HG02588 (cell line): ENCODE results near the gene NFATC4.
"Not testable (repeated sequence)": the region's sequence is repeated elsewhere in the genome, so short reads cannot be mapped to it uniquely, and the experiment has no call there.

Experiments
- ATAC-seq: cut with Tn5 transposase; IDR thresholded peaks from one replicate; pipeline ENCODE4 v1.9.1; 2021; ENCODE audit warnings: mild to moderate bottlenecking, moderate library complexity; ENCODE audit not compliant: unreplicated experiment

NFATC4 gene

DNA sequence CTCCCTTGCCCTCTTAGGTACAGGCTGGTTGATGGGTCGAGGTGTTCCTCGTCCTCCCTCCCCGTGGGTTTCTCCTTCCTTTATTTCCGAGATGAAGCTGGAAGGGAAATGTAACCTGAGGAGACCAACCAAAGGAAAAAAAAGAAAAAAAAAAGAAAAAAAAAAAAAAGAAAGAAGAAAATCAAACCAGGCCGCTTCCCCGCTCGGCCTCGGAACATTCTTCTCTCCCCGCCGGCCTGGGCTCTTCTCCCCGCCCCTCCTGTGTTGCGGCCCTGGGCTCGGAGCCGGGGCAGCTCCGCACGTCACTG is 1.6 kb upstream of the NFATC4 start:
- ATAC-seq = no peak

DNA sequence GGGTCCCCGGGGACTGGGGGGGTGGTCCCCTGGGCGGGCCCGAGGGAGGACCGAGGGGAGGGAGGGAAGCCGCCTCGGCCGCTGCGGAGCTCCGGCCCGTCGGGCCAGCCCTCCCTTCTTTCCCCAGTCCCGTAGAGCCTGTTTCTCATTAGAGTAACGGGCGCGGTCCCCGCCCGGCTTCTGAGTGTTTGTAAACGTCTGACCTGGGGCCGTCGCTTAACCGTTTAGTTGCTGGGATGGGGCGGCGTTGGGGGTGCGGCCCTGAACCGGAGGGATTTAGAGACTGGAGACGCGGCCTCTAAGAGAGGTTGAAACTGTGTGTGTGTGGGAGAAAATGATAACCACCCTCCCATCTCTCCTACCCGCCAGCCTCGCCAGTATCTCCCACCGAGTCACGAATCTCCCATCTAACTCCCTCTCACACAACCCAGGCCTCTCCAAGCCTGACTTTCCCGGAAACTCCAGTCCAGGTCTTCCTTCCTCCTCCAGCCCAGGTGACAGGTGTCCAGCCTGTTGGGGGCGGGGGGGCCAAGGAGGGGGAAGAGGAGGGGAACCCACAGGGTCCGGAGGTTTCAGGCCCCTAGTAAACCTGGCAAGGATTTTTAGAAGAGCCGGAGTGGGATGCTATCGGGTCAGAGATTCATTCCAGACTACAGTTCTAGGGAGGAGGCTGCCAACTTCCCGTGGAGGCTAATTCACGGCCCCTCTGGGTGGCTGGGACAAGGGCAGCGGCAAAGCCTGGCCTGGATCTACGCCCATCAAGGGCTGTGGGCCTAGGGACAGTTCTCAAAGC is 1.1 kb upstream of the NFATC4 start:
- ATAC-seq = peak; percentile 71

DNA sequence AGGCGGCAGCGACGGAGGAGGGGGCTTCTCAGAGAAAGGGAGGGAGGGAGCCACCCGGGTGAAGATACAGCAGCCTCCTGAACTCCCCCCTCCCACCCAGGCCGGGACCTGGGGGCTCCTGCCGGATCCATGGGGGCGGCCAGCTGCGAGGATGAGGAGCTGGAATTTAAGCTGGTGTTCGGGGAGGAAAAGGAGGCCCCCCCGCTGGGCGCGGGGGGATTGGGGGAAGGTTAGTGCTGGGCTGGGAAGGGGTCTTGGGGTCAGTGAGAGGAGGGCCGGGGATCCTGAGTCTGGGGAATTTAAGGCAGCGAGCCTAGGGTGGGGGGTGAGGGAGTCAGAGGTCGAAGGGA is 203 bp downstream of the NFATC4 start:
- no peak for ATAC-seq

DNA sequence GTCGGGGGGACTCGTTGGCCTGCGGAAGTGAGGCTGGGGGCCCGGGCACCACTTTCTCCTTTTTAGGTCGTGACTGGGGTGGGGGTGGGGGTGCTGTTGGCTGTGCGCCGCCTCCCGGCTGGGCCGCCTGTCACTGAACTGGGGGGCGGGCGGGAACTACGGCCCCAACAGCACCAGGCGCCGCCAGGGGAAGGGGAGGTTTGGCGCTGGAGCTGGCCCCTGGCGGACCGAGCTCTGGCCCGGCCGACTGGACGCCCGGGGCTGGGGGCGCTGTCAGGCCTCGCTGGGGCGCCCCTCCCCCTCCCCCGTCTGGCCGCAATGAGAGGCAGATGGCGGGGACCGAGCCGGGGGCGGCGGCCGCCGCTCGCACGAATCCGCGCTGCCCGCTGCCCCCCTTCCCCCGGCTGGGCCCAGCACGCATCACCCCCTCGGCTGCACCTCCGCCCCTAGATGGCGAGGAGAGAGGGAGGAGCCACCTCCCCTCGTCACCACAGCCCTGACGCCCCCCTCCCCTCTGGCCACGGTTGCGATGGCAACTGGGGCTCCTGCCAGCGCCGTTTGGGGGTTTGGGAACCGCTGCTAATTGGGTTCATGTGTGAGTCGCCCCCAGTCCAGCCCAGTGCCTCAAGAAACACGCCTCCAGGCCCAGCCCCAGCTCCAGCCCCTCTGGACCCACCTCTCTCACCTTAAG is 723 bp downstream of the NFATC4 start:
- ATAC-seq = no peak

DNA sequence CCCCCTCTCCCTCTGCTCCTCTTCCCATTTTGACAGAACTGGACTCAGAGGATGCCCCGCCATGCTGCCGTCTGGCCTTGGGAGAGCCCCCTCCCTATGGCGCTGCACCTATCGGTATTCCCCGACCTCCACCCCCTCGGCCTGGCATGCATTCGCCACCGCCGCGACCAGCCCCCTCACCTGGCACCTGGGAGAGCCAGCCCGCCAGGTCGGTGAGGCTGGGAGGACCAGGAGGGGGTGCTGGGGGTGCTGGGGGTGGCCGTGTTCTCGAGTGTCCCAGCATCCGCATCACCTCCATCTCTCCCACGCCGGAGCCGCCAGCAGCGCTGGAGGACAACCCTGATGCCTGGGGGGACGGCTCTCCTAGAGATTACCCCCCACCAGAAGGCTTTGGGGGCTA is 1.5 kb downstream of the NFATC4 start:
- ATAC-seq = no peak

DNA sequence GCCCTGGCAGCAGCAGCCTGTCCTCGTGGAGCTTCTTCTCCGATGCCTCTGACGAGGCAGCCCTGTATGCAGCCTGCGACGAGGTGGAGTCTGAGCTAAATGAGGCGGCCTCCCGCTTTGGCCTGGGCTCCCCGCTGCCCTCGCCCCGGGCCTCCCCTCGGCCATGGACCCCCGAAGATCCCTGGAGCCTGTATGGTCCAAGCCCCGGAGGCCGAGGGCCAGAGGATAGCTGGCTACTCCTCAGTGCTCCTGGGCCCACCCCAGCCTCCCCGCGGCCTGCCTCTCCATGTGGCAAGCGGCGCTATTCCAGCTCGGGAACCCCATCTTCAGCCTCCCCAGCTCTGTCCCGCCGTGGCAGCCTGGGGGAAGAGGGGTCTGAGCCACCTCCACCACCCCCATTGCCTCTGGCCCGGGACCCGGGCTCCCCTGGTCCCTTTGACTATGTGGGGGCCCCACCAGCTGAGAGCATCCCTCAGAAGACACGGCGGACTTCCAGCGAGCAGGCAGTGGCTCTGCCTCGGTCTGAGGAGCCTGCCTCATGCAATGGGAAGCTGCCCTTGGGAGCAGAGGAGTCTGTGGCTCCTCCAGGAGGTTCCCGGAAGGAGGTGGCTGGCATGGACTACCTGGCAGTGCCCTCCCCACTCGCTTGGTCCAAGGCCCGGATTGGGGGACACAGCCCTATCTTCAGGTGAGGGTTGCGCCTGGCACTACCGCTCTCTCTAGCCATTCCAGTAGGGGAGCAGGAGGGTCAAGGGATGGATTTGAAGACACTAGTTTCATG is 2.1 kb downstream of the NFATC4 start:
- ATAC-seq = no peak

DNA sequence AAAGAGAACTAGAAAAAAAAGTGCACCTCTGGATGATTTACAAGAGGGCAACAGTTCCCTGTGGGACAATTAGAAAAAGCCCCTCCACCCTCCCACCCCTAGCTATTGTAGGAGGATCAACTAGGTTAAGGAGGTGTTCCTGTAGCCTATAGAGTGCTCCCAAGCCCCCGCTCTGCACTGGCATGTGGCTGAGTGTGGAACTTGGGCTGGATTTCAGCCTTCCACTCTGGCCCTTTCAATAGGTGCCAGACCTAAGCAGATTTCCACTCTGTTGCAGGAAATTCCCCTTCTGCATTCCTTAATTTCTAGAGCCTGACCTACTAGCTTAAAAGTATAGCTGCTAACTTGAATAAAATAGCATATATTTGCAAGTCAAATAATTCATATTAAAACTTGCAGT is 2.8 kb downstream of the NFATC4 start:
- no peak for ATAC-seq

DNA sequence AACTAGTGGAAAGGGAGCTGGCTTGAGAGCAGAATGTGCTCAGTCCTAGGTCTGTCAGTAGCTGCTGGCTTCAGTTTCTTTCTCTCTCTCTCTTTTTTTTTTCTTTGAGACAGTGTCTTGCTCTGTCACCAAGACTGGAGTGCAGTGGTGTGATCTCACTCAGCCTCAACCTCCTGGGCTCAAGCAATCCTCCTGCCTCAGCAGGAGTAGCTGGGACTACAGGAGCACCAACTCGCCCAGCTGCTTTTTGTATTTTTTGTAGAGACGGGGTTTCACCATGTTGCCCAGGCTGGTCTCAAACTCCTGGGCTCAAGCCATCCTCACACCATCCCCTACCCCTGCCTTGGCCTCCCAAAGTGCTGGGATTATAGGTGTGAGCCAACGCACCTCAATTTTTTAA is 3.6 kb downstream of the NFATC4 start:
- not testable (repeated sequence) for ATAC-seq

DNA sequence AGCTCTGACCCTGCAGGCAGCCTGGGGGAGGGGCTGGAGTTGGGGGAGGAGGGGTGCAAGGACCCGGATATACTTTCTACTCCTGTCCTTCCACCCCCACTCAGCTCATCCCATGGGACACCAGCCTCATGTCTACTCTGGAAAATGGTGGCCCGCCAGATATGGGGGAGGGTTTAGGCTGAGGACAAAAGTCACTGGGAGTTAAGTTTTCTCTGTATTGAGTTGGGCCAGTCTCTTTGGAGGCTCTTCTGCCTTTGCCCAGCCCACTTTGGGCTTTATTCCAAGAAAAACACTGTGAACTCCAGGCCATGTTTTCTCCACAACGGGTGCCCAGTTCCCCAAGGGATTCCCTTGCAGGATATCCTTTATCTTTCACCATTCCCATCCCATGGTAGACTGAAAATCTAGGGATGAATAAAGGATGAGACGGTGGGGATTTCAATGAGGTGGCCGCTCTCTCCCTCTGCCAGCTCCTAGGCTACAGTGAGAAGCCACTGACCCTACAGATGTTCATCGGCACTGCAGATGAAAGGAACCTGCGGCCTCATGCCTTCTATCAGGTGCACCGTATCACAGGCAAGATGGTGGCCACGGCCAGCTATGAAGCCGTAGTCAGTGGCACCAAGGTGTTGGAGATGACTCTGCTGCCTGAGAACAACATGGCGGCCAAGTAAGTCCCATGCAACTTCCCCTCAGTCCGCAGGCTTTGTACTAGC is 4.9 kb downstream of the NFATC4 start:
- ATAC-seq = no peak

DNA sequence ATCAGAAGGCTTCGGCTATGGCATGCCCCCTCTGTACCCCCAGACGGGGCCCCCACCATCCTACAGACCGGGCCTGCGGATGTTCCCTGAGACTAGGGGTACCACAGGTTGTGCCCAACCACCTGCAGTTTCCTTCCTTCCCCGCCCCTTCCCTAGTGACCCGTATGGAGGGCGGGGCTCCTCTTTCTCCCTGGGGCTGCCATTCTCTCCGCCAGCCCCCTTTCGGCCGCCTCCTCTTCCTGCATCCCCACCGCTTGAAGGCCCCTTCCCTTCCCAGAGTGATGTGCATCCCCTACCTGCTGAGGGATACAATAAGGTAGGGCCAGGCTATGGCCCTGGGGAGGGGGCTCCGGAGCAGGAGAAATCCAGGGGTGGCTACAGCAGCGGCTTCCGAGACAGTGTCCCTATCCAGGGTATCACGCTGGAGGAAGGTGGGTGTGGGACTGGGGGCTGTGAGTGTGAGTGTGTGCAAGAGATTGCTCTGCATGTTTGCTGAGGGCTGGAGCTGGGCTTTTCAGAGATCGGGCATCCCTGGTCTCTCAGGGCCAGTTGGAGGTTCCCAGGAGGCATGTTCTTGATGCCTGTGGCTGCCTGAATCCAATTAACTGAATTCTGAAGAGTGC is 8.6 kb downstream of the NFATC4 start:
- ATAC-seq = no peak

DNA sequence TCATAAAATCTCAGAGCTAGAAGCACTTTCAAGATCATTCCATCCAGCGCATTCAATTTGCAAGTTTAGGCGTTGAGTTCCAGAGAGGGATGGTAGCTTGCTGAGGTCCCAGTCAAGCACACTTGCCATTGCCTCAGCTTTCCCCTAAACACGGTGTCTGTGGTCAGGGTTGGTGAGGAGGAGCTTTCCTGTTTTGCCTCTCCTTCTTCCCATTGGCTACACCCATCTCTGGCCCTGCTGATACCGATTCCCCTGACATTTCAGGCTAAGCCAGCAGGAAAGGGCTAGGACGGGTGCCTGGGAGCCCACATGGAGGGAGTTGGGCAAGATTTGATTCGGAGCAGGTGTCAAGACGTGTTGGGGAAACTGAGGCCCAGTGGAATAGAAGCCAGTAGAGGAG is 9.1 kb downstream of the NFATC4 start:
- ATAC-seq = no peak

DNA sequence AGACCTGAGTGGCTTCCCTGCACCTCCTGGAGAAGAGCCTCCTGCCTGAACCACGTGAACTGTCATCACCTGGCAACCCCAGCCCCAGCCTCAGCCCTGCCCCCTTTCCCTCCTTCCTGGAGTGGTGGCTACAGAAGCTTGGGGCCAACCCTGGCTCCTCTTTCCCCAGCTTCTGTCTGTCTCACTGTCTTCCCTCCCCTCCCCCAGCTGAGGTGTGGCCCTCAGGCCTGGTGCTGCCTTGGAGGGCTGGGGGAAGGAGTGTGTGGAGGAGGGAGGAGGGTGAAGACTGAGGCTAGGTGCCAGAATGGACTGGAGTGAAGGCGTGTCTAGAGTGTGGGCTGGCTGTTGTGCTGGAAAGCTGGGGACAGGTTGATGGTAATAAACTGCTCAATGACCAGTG is 9.7 kb downstream of the NFATC4 start:
- ATAC-seq = no peak

DNA sequence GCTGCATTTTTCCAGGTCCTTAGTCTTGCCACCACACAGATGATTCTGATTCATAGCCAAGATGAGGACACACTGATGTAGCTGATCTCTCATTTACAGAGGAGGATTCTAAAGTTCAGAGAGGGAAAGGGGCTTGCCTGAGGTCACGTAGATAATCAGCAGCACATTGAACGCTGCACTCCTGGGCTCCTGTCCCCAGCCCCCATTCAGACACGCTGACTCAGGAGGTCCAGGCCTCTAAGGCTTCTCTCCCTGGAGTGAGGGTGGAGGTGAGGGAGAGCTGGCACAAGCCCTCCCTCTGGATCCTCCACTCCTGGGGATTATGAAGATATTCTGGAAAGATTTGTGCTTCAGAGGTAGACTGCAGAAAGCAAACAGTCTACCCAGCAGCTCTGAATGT is 10.3 kb downstream of the NFATC4 start:
- ATAC-seq = no peak

DNA sequence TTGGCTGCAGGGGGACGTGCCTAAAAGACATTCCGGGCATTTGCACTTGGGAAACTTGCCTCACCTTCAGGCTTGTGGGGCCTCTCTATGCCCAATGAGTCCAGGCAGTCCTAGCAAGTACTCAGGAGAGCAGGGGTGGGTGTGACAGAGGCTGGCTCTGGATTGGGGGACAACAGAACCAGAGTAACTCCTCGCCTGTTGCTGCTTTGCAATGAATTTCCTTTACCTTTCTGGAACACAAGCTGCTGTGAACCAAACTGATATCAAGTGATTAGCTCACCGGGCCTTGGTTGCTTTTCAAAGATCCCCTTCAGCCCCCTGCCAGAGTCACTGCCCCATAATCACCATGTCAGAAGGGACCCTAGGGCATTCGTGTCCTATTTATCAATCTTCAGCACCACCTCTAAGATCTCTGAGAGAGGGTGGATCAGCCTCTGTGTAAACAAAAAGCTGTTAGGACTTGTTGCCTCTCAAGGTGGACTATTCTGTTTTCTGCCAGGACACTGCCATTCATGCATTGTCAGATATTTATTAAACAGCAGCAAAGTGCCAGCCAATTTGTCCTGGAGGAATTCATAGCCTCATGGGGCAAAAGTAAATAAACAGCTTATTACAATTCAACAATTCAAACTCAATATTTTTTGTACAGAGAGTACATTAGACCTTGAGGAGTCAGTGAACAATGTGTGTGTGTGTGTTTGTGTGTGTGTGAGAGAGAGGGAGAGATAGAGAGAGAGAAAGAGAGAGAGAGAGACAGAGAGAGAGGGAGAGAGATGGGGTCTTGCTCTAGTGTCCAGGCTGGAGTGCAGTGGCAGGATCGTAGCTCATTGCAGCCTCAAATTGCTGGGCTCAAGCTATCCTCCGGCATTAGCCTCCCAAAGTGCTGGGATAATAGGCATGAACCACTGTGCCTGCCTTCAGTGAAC is 11.3 kb downstream of the NFATC4 start:
- no peak for ATAC-seq

DNA sequence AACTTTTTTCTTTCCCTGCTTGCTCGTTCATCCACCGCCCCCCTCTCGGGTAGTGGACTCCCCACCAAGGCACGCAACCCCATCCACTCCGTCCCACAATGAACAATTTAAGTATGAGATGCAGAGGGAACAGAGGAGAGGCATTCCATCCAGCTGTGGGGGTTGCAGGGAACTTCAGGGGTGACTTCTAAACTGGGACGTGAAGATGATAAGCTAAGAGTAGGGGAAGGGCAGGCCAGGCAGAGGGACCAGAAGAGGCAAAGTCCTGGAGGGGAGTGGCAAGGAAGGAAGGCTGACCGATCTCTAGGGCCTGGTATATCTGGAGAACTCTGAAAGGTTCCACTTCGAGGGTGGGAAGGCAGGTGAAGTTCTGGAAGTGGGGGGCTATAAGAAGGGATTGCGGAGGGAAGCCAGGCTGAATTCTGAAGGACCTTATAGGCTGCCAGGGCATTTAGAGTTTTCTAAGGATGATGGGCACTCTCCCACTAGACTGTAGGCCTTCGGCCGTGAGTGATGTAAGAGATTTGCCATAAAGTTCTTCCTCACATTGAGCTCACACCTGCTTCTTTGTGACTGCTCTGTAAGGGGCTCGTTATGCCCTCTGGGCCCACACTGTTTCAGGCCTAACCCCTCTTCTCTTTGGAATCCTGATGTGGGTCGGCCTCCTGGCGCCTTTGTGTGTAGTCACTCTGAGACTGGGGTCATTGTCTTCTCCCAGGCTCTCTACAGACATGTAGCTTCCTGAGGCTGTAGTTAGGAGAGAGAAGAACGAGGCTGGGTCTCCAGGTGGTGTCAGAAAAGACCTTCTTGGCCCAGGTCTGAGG is 12.1 kb downstream of the NFATC4 start:
- no peak for ATAC-seq

DNA sequence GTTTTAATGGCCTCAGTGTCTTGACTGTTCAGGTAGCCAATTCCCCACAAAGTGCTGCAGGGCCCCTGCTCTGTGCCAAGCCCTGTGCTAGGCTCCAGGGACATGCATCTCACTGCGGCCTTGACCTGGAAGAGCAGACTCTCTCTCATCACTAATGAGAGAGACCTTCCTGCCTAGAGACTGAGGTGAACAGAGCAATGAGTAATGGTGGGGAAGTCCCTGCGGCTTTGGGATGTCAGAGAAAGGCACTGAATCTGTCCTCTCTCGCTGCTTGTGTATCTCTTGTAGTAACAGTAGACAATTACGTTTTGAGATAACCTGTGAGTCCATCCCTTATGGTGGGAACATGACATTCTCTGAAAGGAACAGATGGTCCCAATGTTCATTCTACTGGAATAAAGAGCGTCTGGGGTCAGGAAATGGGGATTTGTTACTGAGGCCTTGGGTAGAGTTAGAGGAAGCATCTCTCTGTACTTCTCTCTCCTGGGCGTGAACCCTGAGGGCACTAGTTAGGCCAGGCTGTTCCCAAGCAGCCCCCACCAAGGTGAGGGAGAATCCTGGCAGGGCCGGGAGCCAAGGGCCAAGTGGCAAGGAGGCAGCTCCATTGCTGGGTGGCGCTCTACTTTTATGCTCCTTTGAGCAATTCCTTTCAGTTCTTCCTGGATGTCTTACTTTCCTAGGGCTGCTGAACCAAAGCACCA is 13.5 kb downstream of the NFATC4 start:
- ATAC-seq = no peak

DNA sequence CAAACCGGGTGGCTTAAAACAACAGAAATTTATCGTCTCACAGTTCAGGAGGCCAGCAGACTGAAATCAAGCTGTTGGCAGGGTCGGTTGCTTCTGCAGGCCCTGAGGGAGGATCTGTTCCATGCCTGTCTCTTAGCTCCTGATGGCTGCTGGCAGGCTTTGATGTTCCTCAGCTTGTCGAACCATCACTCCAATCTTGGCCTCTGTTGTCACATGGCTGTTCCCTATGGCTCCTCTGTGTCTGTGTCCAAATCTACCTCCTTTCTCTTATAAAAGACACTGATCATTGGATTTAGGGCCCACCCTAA is 14.0 kb downstream of the NFATC4 start:
- ATAC-seq = no peak

DNA sequence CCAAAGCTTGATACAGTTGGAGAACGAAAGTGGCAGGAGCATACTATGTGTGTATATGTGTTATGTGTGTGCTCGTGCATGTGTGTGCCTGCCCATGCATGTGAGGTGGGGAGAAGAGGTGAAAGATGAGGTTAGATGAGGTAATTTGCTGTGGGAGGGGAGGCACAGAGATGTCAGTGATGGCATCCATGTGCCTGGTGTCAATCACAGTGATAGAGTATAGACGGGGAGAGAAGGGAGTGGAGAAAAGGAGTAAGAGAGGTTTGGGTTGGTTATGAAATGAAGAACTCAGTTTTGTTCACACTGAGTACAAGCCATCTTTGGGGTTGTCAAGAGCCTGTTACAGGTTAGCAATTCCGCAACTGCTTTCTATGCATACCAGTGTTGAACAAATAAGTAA is 16.2 kb downstream of the NFATC4 start:
- ATAC-seq = no peak

DNA sequence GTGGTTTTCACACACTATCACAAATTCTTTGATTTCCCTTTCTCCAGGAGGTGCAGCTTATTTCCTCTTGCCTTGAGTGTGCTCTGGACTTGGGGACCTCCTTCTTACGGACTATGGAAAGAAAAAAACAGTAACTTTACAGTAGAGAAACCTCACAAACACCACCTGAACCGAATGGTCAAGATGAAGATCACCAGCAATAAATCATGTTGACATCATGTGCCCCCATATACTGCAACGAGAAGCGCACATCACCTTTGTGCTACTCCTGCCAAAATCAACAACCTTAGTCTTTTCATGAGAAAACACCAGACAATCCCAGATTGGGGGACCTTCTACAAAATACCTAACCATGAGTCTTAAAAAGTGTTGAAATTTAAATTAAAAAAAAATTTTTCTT is 17.5 kb downstream of the NFATC4 start:
- no peak for ATAC-seq
